GM10266 (cell line): Measurements from ENCODE around the gene UGT1A8.

Source experiments
- DNase-seq: peaks from one replicate; pipeline ENCODE4 v3.0.0; 2012; ENCODE audit errors: extremely low spot score
- CTCF ChIP-seq: IDR thresholded peaks from 2 replicates; pipeline ENCODE4 v1.5.1; 2012; ENCODE audit warnings: mild to moderate bottlenecking, low read depth; ENCODE audit not compliant: control insufficient read depth, insufficient read depth; ENCODE audit errors: missing control alignments

UGT1A8 gene

GRCh38 chr2:233688341-233688740 lies 70.9 kb downstream of the UGT1A8 start:
- DNase-seq = no peak
- TF ChIP-seq CTCF = no peak

- TF ChIP-seq CTCF = no peak
- DNase-seq = no peak
Measured at GRCh38 chr2:233689031-233689430, 71.6 kb downstream of the UGT1A8 start.

GRCh38 chr2:233689501-233689900 lies 72.1 kb downstream of the UGT1A8 start:
- TF ChIP-seq CTCF = no peak
- no peak for DNase-seq

DNA sequence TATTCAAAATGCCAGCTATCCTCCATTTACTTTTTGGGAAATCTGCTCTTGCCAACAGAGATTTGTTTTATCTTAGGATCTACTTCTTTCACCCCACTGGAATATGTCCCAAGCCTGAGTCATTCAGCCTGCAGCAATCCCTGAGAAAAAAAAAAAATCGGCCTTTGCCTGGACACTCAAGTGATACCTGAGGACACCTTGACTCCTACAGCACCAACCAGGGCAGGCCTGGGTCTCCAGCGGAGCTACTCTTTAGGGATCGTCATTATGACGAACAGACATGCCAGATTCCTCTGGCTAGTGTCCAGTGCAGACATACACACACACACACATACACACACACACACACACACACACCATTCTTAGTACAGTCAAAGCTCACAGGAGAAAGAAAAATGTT lies 73.0 kb downstream of the UGT1A8 start:
- no peak for TF ChIP-seq CTCF
- no peak for DNase-seq

DNA sequence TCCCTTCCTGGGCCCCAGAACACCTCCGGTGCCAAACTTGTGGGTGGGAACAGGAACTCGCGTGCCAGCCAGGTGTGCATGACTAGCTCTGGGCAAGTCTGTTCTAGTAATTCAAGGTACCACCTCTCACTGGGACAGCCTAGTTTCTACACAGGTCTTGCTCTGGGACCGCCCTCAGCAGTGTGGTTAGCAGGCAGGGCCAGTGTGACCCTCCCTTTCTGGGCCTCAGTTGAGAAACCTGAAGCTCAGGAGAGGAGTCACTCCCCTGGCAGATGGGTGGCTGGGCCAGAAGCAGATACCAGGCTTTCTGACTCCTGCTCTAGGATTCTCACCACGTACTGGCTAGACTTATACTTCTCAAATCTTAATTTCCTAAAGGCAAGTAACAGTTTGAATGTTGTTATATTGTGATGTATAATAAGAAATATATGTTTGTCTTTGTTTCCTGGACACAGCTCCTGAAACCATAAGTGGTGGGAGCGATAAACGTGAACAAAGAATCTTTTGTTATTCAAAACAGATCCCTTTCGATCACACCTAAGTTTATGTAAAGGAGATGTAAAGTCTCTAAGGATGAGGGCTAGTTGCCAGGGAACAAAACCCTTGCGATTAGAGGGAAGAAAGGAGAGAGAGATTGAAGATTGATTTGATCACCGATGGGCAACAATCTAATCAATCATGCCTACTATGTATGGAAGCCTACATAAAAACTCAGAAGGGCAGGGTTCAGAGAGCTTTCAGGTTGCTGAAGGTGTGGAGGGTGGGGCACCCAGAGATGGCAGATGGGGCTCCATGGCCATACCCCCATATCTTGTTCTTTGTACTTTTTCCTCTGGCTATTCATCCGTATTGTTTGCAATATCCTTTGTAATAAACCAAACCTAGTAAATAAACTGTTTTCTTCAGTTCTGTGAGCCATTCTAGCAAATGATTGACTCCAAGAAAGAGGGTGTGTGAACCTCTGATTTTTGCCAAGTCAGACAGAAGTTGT lies 74.3 kb downstream of the UGT1A8 start:
- DNase-seq = no peak
- no peak for TF ChIP-seq CTCF

DNA sequence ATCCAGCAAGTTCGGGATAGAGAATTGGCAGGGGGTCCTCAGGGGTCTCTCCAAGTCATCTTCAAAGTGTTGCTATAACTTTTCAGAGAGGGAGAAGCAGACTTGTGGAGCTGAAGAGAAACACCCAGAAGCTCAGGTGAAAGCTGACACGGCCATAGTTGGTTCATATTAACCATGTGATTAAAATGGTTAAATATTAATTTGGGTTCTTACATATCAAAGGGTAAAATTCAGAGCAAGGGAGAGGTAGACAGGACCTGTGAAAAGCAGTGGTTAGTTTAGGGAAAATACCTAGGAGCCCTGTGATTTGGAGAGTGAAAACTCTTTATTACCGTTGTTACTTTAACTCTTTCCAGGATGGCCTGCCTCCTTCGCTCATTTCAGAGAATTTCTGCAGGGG lies 75.2 kb downstream of the UGT1A8 start, which contains the start of gene UGT1A6:
UGT1A6 (plus strand) TSS at position 243 of the 400 bp plus-strand sequence; CDS start at position 358, 115 bp downstream.
- no peak for DNase-seq
- no peak for TF ChIP-seq CTCF

- DNase-seq = no peak
- no peak for TF ChIP-seq CTCF
Measured at GRCh38 chr2:233693963-233694362, 76.5 kb downstream of the UGT1A8 start.
